NCI-H2227 treated with DMSO at 0.1 percent for 48 hours (cell line): ENCODE data around the gene KCNJ6.

Experiments
- DNase-seq: peaks from one replicate; lab custom pipeline; 2025; lab: John Stamatoyannopoulos, UW

The KCNJ6 gene

GRCh38 chr21:37642493-37642892 lies 273.8 kb downstream of the KCNJ6 start:
- no peak for DNase-seq

- DNase-seq = no peak
These were observed 276.5 kb downstream of the KCNJ6 start for GRCh38 chr21:37639756-37640155.

- no peak for DNase-seq
These were observed 280.0 kb downstream of the KCNJ6 start for GRCh38 chr21:37636152-37636860.

GRCh38 chr21:37631319-37632117 lies 284.7 kb downstream of the KCNJ6 start:
- no peak for DNase-seq

GRCh38 chr21:37630872-37631271 lies 285.4 kb downstream of the KCNJ6 start:
- DNase-seq = no peak

- DNase-seq = no peak
These were observed 287.9 kb downstream of the KCNJ6 start for GRCh38 chr21:37628362-37628761.

GRCh38 chr21:37627561-37627960 lies 288.7 kb downstream of the KCNJ6 start:
- DNase-seq = no peak

GRCh38 chr21:37627074-37627473 lies 289.2 kb downstream of the KCNJ6 start:
- no peak for DNase-seq

GRCh38 chr21:37626320-37626719 lies 289.9 kb downstream of the KCNJ6 start:
- no peak for DNase-seq

- DNase-seq = no peak
These were observed 292.6 kb downstream of the KCNJ6 start for GRCh38 chr21:37623689-37624088.

GRCh38 chr21:37623183-37623582 lies 293.1 kb downstream of the KCNJ6 start:
- no peak for DNase-seq

- no peak for DNase-seq
These were observed 293.5 kb downstream of the KCNJ6 start for GRCh38 chr21:37622755-37623154.

GRCh38 chr21:37620401-37620800 lies 295.9 kb downstream of the KCNJ6 start:
- no peak for DNase-seq

- no peak for DNase-seq
These were observed 296.7 kb downstream of the KCNJ6 start for GRCh38 chr21:37619464-37619974.

- DNase-seq = no peak
These were observed 298.2 kb downstream of the KCNJ6 start for GRCh38 chr21:37618081-37618480.

GRCh38 chr21:37615962-37616361 lies 300.3 kb downstream of the KCNJ6 start:
- DNase-seq = no peak

GRCh38 chr21:37614351-37614875 lies 301.8 kb downstream of the KCNJ6 start:
- no peak for DNase-seq

- no peak for DNase-seq
These were observed 309.2 kb downstream of the KCNJ6 start for GRCh38 chr21:37607081-37607480.

- DNase-seq = no peak
These were observed 309.7 kb downstream of the KCNJ6 start for GRCh38 chr21:37606549-37606948.

GRCh38 chr21:37605006-37605405 lies 311.3 kb downstream of the KCNJ6 start:
- no peak for DNase-seq

GRCh38 chr21:37603129-37603528 lies 313.1 kb downstream of the KCNJ6 start:
- DNase-seq = no peak

- DNase-seq = no peak
These were observed 314.3 kb downstream of the KCNJ6 start for GRCh38 chr21:37601915-37602314.

GRCh38 chr21:37601027-37601426 lies 315.2 kb downstream of the KCNJ6 start:
- no peak for DNase-seq
